ENCODE measurements around the gene PABPC1L.

Gene PABPC1L

DNA sequence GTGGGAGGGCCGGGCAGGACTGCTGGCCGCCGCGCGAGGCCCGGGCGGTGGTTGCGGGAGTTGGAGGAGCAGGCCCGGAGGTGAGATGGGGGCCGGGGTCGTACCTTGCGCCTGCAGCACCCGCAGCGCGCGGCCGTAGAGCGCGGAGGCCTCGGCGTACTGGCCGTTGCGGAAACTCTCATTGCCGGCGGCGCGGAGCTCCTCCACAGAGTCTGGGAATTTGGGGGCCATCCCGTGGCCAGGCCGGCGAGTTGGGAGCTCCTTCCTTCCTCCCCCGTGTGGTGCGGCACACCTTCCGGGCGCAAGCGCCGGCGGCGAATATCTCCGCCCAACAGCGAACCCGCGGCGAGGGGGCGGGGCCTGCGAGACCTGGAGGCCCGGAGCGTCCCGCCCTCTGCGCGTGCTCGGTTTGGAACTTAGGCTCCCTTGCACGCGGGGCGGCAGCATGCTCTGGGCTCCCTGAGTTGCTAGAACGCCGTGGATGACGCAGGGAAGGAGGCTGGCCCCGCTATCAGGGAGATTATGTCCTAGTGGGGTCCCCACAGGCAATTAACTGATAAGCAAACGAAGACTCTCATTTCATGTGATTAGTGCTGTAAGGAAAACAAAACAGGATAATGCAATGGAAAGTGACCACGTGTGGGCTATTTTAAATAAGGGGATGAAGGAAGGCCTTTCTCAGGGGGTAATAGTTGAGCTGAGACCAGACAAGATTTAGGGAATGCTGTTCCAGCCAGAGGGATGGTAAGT is 50.4 kb downstream of the PABPC1L start, which contains the start of gene TOMM34:
Gene TOMM34 (minus strand): TSS at position 295 of the 750 bp plus-strand sequence. CDS start 64 bp downstream, at position 231.
- TF ChIP-seq, protein P1, sequence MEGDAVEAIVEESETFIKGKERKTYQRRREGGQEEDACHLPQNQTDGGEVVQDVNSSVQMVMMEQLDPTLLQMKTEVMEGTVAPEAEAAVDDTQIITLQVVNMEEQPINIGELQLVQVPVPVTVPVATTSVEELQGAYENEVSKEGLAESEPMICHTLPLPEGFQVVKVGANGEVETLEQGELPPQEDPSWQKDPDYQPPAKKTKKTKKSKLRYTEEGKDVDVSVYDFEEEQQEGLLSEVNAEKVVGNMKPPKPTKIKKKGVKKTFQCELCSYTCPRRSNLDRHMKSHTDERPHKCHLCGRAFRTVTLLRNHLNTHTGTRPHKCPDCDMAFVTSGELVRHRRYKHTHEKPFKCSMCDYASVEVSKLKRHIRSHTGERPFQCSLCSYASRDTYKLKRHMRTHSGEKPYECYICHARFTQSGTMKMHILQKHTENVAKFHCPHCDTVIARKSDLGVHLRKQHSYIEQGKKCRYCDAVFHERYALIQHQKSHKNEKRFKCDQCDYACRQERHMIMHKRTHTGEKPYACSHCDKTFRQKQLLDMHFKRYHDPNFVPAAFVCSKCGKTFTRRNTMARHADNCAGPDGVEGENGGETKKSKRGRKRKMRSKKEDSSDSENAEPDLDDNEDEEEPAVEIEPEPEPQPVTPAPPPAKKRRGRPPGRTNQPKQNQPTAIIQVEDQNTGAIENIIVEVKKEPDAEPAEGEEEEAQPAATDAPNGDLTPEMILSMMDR (conservative IDR thresholded peaks at IDR 0.05; ENCODE audit: low read depth, low read length): no peak
- peak within 1 kb of the TSS; percentile 87 for H3K4me3 ChIP-seq (ENCODE audit: low read depth, low read length)

DNA sequence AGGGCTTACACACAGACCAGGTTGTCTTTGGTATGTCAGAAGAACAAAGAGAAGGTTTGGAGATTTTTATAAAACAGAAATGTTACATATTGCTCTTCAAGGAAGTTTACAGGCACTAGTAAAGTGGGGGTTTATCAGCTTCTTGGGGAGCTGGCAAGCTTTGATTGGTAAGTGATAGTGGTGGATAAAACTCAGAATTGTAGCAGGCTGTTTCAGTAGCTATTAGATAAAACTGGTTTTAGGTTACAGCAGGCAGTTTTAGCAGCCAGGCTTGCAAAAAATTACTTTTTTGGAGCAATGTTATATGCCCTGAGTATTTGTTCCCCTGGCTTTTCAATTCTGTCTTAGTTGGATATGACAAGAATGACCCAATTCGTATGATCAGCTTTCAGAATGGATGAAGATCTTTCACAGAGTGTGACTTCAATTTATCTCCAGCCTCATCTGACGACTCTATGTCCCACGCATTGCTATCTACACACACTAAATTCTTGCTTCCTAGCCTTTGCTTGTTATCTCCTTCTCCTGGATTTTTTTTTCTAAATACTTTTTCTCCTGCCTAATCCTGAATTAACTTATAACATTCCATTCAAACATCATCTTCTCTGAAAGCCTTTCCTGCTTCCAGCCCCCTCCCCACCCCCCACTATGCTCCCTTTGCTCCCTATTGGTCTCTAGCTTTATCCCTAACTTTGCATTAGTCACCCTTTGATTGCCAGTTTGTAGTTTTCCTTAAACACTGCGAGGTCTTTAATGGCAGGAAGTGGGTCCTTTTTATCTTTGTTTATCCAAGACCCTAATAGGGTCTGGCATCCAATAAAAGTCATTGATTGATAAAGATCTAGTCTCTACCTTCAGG is 51.4 kb downstream of the PABPC1L start:
- DNase-seq (ENCODE audit: low read depth): no peak
- TF ChIP-seq, protein P1 (conservative IDR thresholded peaks at IDR 0.05; ENCODE audit: low read depth, low read length): no peak
- no peak overlapping the region for H3K4me3 ChIP-seq (ENCODE audit: low read depth, low read length)

More for the DNA sequence above, 50.4 kb downstream of the PABPC1L start, which contains the start of gene TOMM34:
- peak; percentile 92 for DNase-seq (ENCODE audit: low read depth)

DNA sequence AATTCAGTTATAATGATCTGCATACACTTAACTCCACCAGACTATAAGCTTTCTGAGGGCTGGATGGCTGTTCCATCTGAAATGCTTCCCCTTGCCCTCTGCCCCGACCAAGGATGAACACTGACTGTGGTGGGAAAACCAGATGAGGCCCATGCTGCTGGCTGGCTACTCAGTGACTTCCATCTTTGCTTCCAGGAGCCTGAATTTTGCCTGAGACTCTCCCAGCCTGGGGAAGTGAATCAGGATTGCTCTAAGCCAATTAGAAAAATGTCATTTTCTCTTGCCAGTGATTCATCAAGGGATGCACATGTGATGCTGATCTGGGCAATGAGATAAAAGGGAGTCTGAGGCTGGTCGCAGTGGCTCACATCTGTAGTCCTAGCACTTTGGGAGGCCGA is 52.0 kb downstream of the PABPC1L start:
- DNase-seq (ENCODE audit: low read depth): peak; percentile 35
- no peak overlapping the region for H3K4me3 ChIP-seq (ENCODE audit: low read depth, low read length)
- TF ChIP-seq, protein P1 (conservative IDR thresholded peaks at IDR 0.05; ENCODE audit: low read depth, low read length): no peak

DNA sequence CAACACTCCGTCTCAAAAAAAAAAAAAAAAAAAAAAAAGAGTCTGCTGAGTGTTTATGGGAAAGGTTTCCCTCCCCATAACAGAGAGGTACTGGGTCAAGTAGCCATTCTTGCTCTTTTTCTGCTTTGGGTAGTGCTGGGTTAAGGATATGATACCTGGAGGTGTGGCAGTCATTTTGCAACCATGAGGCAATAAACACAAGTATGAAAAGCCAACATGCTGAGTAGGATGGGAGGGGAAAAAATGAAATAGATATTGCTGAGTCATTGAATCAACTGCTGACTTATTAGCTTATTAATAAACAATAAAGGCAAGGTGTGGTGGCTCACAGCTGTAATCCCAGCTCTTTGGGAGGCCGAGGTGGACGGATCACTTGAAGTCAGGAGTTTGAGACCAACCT is 52.6 kb downstream of the PABPC1L start:
- no peak for DNase-seq (ENCODE audit: low read depth)
- H3K4me3 ChIP-seq (ENCODE audit: low read depth, low read length): no peak overlapping the region
- TF ChIP-seq, protein P1 (conservative IDR thresholded peaks at IDR 0.05; ENCODE audit: low read depth, low read length): no peak

DNA sequence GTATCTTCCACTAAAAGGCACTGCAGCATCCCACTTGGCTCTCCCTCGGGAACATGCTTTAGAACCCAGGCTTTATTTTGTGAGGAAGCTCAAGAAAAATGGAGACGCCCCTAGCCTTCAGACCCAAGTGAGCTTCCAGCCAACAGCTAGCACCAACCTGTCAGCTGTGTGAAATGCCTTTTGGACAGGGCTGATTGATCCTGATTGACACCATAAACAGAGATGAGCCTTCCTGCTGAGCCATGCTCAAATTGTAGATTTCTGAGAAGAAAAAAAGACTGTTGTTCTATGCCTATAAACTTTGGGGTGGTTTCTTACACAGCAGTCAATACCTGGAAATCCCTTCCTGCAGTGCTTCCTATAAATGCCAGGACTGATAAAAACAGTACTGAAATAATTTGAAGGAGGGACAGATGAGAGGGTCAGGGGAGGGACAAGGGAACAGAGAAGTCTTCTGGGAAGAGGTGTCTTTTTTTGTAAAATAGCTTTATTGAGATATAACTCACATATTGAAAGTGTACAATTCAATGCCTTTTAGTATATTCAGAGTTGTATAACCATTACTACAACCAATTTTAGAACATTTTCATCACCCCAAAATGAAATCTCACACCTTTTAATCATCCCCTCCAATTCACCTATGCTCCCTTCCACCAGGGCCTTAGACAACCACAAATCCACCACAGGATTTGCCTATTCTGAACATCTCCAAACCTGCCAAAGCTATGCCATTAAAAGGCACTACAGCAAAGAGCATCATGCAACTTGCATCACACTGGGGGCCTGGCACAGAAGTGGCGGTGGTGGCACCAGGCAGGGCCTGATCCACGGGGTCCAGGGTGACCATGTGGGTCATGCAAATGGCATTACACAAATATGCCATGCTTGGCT is 53.7 kb downstream of the PABPC1L start:
- no peak overlapping the region for H3K4me3 ChIP-seq (ENCODE audit: low read depth, low read length)
- no peak for DNase-seq (ENCODE audit: low read depth)

DNA sequence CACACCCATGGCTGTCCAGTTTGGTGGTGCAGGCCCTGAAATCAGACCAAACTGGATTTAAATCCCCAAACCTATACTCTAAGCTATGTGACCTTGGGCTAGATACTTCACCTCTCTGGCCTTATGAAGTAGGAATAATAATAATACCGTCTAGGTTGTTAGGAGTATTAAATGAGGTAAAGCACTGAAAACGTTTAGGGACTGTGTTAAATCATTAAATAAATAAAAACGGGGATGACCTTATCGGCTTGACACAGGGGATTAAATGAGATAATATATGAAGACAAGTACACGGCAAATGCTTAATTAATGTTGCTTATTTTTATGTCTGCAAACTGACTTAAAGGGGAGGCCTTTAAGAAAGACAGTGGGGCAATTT is 55.8 kb downstream of the PABPC1L start:
- H3K4me3 ChIP-seq (ENCODE audit: low read depth, low read length): peak overlapping the region; percentile 90
- DNase-seq (ENCODE audit: low read depth): no peak
- TF ChIP-seq, protein P1 (conservative IDR thresholded peaks at IDR 0.05; ENCODE audit: low read depth, low read length): no peak

More for the DNA sequence above, 53.7 kb downstream of the PABPC1L start:
- TF ChIP-seq, protein P1 (conservative IDR thresholded peaks at IDR 0.05; ENCODE audit: low read depth, low read length): no peak

Measured in choroid plexus epithelial cell (primary cell).